ENCODE results near the gene MPP1.

The MPP1 gene

GRCh38 chrX:154812341-154813101 lies 7.2 kb upstream of the MPP1 start:
- DNase-seq = no peak

DNA sequence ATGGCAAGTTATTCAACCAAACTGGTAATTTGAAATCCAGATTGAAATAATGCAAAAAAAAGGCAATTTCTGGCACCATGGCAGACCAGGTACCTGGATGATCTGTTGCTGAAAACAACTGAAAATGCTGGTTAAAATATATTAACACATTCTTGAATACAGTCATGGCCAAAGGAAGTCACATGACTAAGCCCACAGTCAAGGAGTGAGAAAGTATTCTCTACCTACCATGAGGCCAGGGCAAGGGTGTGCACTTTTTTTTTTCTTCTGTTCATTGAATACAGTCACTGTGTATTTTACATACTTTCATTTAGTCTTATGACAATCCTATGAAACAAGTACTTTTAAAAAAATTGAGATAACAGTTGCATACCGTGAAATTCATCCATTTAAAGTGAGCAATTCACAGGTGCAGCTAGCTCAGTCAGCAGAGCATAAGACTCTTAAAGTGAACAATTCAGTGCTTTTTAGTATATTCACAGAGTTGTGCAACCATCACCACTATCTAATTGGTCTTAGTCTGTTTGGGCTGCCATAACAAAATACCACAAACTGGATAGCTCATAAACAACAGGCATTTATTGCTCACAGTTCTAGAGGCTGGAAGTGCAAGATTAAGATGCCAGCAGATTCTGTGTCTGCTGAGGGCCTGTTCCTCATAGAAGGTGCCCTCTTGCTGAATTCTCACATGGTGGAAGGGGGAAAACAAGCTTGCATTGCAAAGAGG lies 4.8 kb upstream of the MPP1 start:
- no peak for DNase-seq

DNA sequence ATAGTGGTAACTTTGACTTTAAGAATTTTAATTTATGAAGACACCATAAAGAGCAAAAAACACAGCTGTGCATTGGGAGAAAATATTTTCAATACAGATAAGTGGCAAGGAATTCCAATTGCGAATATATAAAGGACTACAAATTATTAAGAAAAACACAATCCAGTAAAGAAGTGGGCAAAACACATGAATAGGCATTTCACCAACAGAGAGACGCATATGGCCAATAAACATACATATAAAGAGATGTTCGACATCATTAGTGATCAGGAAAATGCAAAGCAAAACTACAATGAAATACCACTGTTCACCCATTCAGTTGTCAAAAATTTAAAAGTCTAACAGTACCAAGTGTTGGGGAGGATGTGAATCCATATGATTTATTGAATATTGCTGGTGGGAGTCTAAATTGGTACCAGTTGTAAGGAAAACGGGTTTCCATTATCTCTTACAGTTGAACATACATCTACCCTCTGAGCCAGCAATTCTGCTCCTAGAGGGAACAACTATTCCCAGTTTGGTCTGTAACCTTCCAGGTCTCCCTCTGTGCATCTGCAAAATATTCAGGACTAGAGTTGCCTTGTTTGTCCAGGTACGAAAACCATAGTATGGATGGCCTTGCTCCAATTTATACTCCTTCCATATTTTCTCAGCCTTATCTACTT lies 1.7 kb upstream of the MPP1 start:
- DNase-seq = no peak

DNA sequence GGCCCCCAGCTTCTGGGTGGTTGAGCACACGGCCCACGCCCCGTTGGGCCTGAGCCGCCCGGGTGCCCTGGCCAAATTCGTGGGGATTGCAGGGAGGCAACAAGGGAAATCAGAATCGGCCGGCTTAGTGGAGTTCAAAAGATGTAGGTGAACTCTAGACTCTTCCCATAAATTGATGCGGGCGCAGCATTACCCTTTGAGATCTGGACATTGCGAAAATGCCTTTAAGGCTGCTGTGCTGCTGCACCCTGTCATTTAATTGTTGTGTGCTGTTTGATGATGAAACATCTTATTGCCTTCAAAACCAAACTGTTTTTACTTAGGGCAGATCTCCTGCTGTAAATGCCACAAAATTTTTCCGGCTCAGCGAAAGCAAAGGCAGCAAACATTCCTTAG lies 409 bp upstream of the MPP1 start:
- DNase-seq = no peak

GRCh38 chrX:154804261-154804956 lies 876 bp downstream of the MPP1 start:
- DNase-seq = no peak

DNA sequence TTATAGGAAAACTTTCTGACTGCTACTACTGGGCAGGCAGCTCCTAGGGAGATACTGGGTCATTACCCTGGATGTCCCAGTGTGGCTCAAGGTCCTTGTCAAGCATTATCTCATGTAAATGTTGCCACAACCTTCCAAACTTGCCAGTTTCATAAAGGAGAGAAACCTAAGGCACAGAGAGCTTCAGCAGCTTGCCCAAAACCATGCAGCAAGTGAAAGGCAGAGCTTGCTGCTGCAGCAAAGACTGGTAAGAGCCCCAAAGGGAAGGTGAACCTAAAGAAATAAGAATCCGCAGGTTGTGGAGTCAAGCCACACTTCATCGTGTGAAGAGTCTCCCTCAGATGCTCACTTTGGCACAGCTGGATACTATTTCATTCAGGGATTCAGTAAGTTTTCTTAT lies 2.3 kb downstream of the MPP1 start:
- no peak for DNase-seq

DNA sequence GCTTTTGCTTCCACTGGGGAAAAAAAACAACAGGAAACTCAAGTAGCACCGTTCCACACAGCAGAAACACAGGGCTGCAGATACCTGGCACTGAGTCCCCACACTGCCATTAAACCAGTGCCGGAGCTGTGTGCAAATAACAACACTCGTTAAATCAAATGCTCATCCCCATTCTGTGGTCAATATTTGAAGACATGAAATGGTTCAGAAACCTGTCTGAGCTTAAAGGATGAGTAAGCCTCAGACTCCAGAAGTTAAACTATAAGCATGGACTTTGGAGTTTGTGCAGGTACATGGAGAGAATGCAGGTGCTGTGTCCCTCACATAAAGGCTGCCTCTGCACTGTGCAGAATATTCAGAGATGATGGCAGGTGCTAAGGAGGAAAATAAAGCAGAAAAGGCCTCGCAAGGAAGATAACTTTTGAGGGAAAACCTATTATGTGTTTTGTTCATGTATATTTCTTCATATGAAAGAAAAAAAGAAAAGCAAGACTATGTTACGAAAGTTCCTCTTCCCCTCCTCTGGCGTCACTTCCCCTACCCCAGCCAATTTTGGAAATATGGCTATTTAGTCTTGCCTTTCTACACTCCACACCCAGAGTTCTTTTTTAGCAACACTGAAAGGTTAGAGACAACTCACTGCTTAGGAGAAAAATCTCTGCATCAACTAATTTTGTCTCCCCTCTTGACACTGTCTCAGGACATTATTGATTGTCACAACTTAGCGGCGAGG lies 4.6 kb downstream of the MPP1 start:
- DNase-seq = no peak

GRCh38 chrX:154799556-154800348 lies 5.5 kb downstream of the MPP1 start:
- DNase-seq = no peak

DNA sequence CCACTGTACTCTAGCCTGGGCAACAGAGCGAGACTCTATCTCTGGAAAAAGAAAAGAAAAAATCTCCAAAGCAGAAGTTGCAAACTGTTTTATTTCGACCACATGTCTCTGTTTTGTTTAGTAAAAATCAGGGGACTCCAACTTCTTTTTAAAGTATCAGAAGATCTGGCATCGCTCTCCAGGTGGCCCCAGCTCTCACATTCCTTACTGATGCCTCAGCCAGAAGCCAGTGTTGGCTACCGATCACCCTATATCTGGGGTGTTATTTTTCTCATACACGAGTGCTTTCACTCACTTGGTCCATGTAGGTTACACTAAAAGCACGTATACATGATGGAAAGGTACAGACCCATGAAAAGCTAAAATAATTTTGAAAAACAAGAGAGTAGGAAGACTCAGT lies 8.3 kb downstream of the MPP1 start:
- DNase-seq = no peak

- DNase-seq = no peak
Measured at GRCh38 chrX:154795016-154795415, 10.3 kb downstream of the MPP1 start.

GRCh38 chrX:154793084-154793795 lies 12.0 kb downstream of the MPP1 start:
- DNase-seq = no peak

GRCh38 chrX:154791939-154792338 lies 13.3 kb downstream of the MPP1 start:
- no peak for DNase-seq

DNA sequence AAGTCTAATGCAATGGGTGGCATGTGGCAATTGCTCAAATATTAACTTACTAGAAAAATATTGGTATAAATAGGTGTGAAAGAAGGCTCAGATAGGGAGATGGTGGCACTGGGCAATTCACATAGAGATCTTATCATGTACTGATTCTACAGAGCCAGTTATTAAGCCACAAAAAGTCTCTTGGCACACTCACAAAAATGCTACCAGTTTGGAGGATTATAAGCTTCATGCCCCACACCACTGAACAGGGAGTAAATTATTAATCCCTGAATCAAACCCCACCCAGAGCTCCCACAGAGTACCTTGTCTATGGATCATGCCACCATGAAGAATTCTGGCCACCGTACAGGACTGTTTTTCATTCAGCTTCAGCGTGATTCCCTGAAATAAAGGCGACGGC lies 13.8 kb downstream of the MPP1 start:
- DNase-seq = no peak

GRCh38 chrX:154785716-154786115 lies 19.6 kb downstream of the MPP1 start:
- DNase-seq = no peak

DNA sequence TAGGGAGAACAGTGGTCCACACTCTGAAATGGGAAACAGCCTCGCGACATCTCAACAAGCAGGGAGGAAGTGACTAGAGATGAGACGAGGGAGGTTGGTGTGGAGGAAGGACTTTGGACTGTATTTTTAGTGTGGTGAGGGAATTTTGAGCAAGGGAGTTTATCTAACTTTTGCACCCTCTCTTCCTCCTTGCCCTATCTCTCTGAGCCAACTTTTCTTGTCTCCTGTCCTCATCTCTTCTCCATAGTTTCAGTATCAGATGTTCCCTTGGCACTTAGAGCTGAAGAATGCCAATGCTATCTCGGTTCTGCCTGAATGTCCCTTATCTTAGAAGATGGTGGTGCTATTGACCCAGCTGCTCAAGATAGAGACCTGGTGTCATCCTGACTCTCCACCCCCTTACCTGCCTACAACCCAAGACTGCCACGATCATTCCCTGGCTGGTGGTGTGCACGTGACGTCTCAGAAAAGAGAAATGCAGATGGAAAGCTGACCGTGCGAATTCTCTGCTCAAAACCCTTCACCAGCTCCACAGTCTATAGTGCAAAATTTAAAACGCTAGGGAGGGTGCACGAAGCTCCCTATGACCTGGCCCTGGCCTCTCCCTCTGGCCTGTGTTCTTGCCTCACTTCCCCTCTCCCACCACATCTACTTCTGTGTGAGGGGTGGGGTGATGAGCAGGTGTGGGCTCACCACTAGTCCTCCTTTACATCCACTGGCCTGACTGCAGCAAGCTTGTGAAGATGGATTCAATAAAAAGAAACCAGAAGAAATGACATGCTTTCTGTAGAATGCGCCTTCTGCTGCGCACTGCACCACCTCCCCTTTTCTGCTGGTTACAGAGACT lies 20.9 kb downstream of the MPP1 start:
- DNase-seq = no peak

DNA sequence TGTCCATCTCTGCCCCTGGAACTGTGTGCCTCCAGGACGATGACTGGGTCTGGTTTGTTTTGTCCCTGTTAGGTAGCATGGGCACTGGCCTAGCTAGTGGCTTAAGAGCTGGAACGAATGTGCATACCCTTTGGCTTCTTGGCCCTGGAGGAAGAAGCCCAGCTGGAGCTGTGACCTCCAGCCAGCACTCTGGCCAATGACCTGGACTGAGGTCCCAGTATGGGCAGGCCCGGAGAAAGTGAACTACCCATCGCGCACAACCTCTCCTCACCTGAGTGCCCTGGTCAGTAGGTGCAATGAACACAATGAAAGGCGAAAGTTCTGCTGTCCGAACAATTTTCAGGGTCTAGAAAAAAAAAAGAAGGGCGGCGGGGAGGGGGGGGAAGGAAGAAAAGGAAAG lies 24.3 kb downstream of the MPP1 start:
- no peak for DNase-seq

- DNase-seq = no peak
Measured at GRCh38 chrX:154779261-154779660, 26.0 kb downstream of the MPP1 start.

- no peak for DNase-seq
Measured at GRCh38 chrX:154776753-154777152, 28.5 kb downstream of the MPP1 start.

DNA sequence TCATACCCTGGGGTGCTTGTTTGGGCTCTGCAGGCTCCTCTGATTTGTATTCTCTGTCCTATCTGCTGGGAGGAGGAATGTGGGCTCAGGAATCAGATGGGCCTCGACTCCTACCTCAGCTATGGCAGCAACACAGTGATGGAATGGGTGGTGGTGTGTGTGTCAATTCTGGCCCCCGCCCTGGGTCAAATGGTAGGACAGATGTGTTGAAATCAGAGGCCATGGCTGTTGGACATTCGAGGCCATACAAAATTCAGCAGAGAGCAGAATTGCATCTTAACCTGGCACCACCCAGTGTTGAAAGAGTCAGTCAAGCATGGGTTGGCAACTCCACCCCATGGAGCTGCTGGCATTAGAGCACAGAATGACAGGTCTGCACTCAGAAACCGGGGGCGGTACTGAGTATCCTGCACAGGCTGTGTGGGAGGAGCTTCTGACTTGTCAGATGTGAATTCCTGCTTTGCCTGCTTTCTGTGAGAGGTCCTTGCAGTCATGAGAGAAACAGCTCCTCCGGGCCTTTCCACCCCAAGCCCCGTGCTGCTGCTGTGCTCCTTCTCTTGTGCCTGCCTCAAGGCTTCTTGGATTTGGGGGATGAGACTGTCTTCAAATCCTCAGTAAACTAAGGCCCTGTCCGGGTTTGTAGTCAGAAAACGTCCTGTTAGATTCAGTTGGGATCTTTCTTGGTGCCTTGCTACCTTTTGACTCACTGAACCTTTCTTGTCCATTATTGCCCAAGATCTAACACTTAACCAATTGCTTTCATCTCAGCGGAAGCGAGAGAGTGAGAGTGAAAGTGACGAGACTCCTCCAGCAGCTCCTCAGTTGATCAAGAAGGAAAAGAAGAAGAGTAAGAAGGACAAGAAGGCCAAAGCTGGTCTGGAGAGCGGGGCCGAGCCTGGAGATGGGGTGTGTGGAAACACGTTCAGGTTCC lies 29.6 kb downstream of the MPP1 start:
- no peak for DNase-seq
